GM20431 (cell line): Measurements from ENCODE around the gene PALLD.
"Not testable (repeated sequence)": the region's sequence is repeated elsewhere in the genome, so short reads cannot be mapped to it uniquely, and the experiment has no call there.

Experiments
- in situ Hi-C: fragments of 300-500 bp; cut with MseI, MboI; formaldehyde crosslinking; loops from one replicate; pipeline ENCODE4 v1.15.0; 2020; ENCODE audit warnings: low sequenced_read_pairs; ENCODE audit not compliant: unreplicated experiment

The PALLD gene

DNA sequence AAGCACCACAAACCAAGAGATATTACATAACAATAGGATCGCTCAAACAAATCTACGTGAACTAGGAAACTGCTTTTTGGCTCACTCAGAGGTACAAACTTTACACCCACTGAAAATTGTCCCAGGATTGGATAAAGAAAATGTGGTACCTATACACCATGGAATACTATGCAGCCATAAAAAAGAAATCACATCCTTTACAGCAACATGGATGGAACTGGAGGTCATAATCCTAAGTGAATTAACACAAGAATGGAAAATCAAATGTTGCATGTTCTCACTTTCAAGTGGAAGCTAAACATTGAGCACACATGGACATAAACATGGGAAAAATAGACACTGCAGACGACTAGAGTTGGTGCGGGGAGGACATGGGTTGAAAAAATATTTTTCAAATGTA is 305.4 kb downstream of the PALLD start:
- in situ Hi-C loops, result no loop called here

DNA sequence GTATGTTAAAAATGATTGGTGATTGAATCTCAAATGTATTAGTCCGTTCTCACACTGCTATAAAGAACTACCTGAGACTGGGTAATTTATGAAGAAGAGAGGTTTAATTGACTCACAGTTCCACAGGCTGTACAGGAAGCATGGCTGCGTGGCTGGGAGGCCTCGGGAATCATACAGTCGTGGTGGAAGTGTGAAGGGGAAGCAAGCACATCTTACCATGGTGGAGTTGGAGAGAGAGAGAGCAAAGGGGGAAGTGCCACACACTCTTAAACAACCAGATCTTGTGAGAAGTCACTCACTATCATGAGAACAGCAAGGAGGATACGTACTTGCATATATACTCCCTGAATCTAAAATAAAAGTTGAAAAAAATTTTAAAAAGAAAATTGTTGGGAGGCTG is 306.2 kb downstream of the PALLD start:
- in situ Hi-C loops, result not testable (repeated sequence)

DNA sequence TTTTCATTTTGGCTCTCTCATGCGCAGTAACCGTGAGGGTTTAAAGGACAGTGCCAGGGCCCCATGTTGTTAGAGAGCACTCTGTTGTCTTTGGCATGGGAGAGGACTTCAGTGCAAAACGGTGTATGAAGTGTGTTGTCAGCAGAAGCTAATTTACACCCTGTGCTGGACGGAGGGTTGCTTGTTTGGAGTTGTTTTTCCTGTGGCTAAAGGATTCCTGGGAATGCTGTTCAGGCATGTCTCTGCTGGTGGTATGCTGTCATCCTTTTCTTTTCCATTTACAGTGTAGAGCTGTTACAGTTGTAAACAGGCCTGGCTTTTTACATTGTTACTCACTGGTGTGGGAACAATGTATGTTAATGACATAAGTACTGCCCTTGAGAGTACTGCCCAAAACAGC is 306.9 kb downstream of the PALLD start:
- in situ Hi-C loops, result no loop called here

DNA sequence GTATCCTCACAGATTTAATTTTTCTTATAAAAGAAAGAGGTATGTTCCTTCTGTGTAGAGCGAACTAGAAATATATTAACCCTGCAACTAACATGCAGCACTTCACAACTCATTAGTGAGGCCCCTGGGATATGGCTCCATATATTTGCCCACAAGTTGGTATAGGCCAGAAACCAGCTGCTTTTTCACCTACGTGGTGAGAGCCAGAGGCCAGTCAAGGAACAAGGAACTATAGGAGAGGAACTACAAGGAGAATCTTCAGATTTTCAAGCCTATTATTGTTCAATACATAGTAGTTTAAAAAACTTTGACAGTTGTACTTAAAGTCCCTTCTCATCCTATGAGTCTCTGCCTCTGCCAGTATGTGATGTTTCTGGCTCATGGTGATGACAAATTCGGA is 307.3 kb downstream of the PALLD start:
- in situ Hi-C loops, result no loop called here

DNA sequence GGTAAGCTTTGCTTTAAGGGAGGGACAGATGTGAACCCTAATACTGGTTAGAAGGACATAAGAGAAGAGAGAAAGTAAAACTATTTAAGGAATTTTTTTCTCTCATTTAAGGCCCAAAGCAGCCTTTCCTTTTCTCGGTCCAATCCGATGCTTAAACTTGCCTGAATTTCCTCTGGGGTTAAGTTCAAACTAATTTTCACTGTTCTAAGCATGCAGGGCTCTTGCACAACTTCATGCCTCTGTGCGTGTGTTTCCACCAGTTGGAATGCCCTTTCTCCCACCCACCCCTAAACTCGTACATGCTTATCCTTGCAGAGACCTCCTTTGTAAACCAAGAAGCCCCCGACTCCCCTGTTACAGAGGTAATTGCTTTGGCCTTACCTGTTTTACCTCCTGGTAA is 308.5 kb downstream of the PALLD start:
- in situ Hi-C loops, result no loop called here

DNA sequence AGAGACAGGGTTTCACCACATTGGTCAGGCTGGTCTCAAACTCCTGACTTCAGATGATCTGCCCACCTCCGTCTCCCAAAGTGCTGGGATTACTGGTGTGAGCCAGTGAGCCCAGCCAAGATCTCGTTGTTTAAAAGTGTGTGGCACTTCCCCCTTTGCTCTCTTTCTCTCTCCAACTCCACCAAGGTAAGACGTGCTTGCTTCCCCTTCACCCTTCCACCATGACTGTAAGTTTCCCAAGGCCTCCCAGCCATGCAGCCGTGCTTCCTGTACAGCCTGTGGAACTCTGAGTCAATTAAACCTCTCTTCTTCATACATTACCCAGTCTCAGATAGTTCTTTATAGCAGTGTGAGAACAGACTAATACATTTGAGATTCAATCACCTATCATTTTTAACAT is 309.4 kb downstream of the PALLD start:
- in situ Hi-C loops, result not testable (repeated sequence)

DNA sequence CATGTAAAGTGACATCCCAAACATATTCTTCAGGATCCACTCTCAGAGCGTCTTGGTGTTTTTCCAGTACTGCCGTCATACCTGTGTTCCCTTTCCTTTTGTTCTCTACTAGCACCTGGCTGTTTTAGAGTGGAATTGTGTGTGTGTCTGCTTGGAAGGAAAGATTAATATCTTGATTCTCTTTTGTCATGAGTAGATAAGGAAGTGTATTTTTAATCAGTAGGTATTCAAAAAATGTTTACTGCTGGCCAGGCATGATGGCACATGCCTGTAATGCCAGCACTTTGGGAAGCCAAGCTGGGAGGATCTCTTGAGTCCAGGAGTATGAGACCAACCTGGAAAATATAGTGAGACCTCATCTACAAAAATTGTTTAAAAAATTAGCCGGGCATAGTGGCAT is 314.4 kb downstream of the PALLD start:
- in situ Hi-C loops, result no loop called here

DNA sequence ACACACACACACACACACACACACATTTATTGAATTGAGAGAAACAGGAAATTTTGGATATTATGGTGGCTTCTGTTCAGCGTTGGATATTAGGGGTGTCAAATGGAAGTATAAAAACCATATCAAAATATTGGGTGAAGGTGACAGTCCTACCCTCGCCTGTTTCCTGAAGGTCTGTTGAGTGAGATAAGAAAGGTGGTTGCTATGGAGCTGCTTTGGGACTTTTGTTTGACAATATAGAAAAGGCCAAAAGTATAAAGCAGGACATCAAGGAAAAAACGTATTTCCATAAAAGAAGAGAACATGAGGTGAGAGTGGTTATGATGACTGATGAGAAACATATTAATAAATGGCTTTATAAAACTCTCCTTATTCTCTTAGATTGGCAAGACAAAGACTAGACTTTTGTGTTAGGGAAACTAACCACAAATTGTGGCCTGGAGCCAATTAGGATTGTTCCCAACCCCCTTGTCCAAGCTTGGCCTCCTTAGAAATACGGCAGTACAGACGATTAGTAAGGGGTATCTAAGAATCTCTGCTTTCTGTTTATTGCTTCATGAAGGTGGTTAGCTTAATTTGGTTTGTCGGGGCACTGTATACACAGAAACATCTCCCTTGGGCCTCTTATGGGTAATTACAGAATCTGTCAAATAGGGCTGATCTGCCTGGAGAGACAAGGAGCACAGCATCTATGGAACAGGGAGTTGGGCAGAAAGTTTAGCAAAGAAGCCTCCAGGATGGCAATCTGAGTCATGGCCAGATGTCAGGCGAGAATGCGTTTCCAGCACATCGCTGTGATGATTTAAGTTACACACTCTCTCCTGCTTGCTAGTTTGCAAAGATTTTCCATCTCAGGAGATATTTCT is 315.2 kb downstream of the PALLD start:
- in situ Hi-C loops, result no loop called here

DNA sequence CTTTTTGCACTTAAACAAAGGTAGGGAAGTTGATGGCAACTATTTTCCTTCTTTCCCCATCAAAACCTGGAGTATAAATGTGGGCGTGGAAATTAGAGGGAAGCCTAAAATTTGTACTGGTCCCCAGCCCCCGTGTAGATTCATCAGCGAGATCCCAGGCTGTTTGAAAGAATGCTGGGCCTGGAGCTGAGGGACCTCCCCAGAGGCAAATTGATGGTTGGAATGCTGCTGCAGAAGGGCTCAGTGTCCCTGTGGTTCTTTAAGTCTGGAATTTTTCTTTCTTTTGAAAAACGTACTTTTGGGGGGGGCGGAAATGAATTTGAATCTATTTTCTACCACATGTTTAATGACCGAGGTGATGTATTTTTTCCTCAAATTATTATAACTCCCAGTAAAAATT is 316.0 kb downstream of the PALLD start:
- in situ Hi-C loops, result no loop called here

DNA sequence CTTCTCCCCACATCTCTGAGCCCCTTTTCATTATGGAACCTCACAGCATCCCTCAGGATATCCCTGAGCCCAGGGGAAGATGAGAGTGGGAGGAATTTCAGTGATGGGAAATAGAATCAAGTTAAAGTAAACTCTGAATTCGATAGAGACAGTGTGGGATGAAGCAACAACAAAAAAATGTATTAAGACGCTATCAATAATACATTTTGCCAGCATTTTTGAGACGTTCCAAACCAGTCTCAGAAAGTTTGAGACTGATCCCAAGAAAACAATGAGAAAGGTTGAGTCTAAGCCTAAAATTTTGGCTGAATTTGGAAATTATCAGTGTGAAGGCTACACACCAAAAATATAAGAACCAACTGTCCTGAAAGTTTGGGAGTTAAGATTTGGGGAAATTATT is 317.0 kb downstream of the PALLD start:
- in situ Hi-C loops, result no loop called here

DNA sequence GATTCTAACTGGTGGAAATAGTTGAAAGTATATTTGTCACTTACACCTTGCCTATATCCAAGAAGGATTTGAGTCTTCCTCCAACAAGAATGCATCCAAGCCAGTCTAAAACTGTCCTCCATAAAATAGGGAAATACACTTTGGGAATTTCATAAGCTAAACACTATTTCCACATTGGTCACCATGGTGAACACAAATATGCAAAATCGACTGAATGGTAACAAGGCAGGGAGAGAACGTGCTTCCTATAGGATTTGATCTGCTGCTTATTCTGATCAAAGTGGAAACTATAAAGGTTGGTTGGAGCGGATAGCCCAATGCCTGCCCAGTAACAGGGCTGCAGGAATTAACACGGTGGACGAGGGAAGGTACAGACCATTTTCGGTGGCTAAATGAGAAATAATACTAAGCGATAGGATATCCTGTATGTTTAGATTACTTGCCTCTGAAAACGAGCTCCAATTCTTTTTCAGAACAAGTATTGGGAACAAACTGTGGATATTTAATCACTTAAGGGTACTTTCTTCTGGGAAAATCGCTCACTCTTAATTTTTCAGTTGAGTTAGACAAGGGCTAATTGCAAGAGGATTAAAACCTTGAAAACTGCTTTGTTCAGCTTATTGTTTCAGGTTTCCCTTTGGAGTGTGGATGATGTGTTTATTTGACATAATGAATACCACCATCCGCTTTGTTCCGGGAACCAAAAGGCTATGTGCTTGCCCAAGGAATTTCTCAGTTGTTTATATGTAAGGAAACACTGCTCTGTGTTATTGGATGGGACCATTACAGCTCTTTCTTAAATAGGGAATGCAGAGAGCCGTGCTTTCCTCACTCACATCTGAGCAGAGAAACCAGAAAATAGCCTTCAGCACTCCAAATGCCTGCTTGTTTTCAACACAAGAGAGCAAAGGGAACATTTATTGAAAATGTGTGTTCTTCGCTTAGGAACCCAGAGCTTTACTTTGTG is 318.8 kb downstream of the PALLD start:
- in situ Hi-C loops, result no loop called here

DNA sequence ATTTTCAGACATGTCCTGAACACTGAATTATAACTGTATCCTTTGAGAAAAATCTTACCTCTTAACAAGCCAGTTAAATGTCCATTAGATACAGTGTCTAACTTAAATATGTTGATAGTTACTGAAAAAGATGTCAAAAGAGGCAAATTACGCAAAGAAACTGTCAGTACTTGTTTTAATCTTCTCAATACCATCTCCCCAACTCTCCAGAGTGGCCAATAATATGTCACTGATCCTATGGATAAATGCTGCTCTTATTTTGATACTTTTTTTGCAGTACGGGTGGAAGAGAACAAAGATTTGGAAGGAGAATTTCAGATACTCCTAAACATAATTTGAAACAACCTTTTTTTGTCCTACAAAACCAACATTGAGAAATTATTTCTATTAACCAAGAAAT is 320.5 kb downstream of the PALLD start:
- in situ Hi-C loops, result no loop called here

DNA sequence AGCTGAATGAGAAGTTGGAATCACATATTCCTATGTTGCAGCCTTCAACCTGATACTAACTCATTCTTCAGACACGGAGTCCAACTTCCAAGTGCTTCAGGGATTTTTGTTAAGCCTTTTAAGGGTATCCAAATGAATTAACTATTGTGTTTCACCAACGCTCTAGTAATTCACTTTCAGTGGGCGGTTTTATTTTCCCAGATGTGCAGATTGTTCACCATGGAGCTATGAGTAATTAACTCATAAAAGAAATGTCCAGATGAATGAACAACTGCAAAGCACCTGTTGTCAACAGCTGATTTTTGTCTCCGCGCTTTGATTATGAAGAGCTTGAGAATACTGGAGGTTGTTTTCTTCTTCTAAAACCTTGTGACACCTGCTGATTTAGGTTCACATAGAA is 325.6 kb downstream of the PALLD start:
- in situ Hi-C loops, result no loop called here

DNA sequence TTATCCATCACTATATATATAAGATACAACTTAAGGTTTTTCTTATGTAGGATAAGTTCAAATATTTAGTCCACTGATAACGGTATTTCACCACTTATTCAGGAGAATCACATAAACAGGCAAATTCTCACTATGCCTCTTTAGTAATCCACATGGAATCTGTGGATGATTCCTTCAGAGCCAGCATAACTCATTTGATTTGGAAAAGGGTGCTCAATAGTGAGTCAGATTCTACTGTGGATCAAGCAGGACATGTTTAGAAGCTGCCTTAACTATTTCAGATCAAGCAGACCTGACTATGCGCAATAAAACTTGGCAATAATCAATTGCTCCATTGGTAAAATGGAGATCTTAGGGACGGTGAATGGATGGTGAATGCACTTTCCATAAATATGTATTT is 329.1 kb downstream of the PALLD start:
- in situ Hi-C loops, result no loop called here

DNA sequence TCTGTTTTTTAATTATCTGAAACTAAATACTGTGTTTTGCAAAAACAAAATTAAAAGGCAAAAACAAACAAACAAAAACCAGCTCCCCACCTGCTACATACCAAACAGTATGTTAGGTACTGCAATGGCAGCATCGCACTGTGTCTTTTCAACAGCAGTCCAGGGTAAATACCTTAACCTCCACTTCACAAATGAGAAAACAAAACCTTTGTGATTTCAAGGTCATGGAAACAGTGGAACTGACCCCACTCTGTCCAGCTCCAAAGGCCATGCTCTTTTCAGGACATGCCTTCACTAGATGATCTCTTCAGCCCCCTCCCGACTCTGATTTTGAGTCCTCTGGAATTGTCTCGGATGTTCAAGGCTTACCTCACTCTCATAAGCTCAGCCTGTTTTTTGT is 329.8 kb downstream of the PALLD start:
- in situ Hi-C loops, result no loop called here

DNA sequence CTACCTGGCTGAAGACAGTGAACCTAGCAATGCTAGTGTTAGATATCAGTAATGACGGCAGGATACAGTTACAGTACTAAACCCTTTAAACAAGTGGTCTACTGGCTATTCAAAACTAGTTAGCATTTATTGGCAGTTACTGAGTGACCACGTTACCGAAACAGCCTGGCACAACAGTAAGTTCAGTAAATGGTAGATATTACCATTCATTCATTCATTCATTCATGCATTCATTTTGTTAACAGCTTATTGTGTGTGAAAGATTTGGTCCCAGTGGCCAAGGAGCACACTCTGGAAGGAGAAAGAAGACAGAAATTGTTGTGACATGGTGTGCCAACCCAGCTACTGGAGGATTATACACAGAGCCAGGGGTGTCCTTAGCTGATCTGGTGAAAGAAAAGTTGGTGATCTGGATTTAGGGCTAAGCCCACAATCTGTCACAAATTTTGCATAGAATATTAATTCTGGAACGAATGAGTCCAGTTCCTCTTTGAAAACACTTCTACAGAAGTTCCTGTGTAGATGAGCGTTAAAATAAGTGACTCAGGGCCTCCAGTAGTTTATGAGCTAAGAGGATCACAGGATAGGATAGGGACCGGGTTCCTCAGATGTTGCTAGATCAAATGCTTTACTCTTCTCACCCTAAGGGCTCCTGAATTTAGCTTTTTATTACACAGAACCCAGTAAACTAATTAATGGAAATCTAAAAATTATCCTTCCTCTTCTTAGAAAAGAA is 334.1 kb downstream of the PALLD start:
- in situ Hi-C loops, result no loop called here

DNA sequence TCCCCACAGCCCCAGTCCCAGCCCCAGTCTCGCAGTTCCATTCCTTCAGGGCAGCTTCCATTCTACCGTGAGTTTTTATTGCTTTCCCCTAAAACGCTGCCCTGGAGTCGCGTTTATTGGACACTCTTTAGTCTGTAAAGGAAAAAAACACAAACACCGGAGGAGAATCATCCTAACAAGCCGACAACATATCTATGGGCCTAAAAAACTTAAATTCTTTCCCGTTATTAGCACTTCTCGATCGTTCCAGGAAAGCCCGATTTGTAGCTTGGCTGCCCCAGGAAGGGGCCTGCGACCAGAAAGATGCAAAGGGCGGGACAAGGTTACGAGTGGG is 334.7 kb downstream of the PALLD start:
- in situ Hi-C loops, result no loop called here

DNA sequence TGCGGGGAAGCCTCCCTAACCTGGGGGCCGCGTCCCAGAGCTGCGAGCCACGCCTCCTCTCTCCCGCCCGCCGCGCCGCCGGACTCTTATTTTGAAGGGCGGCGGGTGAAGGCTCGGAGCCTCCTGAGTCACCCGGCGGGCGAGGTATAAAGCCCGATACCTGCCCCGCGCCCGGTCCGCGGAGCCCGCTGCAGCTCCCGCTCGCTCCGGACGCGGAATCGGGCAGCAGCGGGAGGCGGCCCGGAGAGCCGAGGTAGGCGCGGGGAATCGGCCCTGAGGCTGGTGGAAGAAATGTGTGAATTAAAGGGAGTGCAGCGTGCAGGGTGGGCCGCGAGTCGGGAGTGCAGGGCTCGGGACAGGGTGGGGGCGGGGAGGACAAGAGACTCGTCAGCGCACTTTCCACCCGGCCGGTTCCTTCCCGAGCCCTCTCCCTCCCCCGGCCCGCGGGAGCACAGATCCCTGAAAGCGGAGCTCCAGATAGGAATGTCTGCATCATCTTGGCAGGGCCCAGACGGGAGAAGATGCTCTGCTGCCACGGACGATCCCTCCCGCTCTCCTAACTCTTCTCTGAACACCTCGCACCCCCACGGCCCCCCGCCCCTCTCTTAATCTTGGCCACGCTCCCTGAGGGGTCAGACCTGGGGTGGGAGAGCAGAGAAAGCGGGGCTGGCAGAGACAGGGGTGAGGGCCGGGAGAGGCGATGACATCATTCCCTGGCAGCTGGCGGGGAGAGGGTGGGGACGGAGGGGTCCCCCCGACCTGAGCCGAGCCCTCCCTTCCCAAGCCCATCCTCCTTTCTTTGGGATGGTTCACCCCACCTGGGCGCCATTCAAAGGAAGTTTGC is 335.3 kb downstream of the PALLD start:
- in situ Hi-C loops, result no loop called here

DNA sequence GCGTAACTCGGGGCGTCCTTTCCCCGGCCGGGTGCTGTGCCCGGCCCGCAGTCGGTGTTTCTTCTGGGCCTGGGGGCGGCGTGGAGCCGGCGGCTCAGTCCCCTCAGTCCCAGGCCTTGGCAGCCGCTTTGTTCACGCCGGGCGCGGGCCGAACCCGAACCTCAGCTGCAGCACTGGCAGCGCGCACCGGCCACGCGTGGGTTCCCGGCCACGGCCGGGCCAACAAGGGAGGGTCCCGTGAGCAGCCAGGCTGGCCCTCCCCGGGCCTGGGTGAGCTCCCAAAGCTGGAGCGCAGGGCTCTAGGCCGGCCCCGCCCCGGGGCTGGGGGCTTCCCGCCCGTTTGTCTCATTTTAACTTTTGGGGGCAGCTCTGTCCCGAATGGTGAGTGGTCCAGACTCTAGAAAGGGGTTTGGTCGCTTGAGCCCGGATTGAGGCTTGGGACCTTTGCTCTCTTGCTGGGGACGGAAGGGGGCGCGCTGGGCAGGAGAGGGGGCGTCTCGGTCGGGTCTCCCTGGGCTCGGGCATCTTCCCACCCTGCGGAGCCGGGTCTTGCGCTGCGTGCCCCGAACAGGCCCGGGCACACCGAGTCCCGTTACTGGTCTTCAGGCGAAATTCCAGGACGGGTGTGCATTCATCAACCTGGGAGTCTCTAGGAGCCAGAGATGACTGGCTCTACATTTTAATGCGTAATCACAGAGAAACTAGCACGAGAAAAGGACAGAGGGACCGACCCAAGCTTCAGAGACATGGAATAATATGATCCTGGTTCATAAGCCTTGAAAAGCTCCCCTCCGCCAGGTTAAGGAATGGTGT is 336.1 kb downstream of the PALLD start:
- in situ Hi-C loops, result no loop called here
